ENCODE results near the gene CORO2B.

CORO2B gene

GRCh38 chr15:68707386-68707785, 128.6 kb downstream of the CORO2B start:
- DNase-seq, result no peak

GRCh38 chr15:68709876-68710275, 131.1 kb downstream of the CORO2B start:
- DNase-seq, result no peak

GRCh38 chr15:68710536-68710935, 131.7 kb downstream of the CORO2B start:
- no peak for DNase-seq

GRCh38 chr15:68711406-68711805, 132.6 kb downstream of the CORO2B start:
- DNase-seq, result no peak

GRCh38 chr15:68712886-68713285, 134.1 kb downstream of the CORO2B start:
- DNase-seq, result no peak

GRCh38 chr15:68713874-68714273, 135.1 kb downstream of the CORO2B start:
- DNase-seq, result no peak

- DNase-seq, result no peak
Observed at GRCh38 chr15:68715111-68715510, 136.3 kb downstream of the CORO2B start.

- no peak for DNase-seq
Observed at GRCh38 chr15:68717951-68718350, 139.2 kb downstream of the CORO2B start.

GRCh38 chr15:68718468-68718867, 139.7 kb downstream of the CORO2B start:
- no peak for DNase-seq

- no peak for DNase-seq
Observed at GRCh38 chr15:68719051-68719450, 140.3 kb downstream of the CORO2B start.

- no peak for DNase-seq
Observed at GRCh38 chr15:68719672-68720071, 140.9 kb downstream of the CORO2B start.

GRCh38 chr15:68721886-68722285, 143.1 kb downstream of the CORO2B start:
- no peak for DNase-seq

GRCh38 chr15:68725736-68726135, 146.9 kb downstream of the CORO2B start:
- DNase-seq, result no peak

GRCh38 chr15:68726246-68726645, 147.5 kb downstream of the CORO2B start:
- no peak for DNase-seq

GRCh38 chr15:68729789-68730411, 151.1 kb downstream of the CORO2B start:
- DNase-seq, result no peak

GRCh38 chr15:68730471-68730919, 151.7 kb downstream of the CORO2B start:
- peak; percentile 34 for DNase-seq

GRCh38 chr15:68730976-68731897, 152.4 kb downstream of the CORO2B start:
- DNase-seq, result no peak

- no peak for DNase-seq
Observed at GRCh38 chr15:68732451-68732850, 153.7 kb downstream of the CORO2B start.

- no peak for DNase-seq
Observed at GRCh38 chr15:68733666-68734065, 154.9 kb downstream of the CORO2B start.

GRCh38 chr15:68734352-68734751, 155.6 kb downstream of the CORO2B start:
- no peak for DNase-seq

GRCh38 chr15:68734881-68735280, 156.1 kb downstream of the CORO2B start:
- DNase-seq, result no peak

- DNase-seq, result no peak
Observed at GRCh38 chr15:68735610-68736009, 156.8 kb downstream of the CORO2B start.

GRCh38 chr15:68739390-68740080, 160.7 kb downstream of the CORO2B start:
- no peak for DNase-seq

- no peak for DNase-seq
Observed at GRCh38 chr15:68743256-68743655, 164.5 kb downstream of the CORO2B start.

Measured in CD4-positive, alpha-beta T cell treated with Interleukin-6 for 4 hours (primary cell).